Measurements from ENCODE around the gene JAZF1.
"Not testable (repeated sequence)": the region's sequence is repeated elsewhere in the genome, so short reads cannot be mapped to it uniquely, and the experiment has no call there.

JAZF1 gene

DNA sequence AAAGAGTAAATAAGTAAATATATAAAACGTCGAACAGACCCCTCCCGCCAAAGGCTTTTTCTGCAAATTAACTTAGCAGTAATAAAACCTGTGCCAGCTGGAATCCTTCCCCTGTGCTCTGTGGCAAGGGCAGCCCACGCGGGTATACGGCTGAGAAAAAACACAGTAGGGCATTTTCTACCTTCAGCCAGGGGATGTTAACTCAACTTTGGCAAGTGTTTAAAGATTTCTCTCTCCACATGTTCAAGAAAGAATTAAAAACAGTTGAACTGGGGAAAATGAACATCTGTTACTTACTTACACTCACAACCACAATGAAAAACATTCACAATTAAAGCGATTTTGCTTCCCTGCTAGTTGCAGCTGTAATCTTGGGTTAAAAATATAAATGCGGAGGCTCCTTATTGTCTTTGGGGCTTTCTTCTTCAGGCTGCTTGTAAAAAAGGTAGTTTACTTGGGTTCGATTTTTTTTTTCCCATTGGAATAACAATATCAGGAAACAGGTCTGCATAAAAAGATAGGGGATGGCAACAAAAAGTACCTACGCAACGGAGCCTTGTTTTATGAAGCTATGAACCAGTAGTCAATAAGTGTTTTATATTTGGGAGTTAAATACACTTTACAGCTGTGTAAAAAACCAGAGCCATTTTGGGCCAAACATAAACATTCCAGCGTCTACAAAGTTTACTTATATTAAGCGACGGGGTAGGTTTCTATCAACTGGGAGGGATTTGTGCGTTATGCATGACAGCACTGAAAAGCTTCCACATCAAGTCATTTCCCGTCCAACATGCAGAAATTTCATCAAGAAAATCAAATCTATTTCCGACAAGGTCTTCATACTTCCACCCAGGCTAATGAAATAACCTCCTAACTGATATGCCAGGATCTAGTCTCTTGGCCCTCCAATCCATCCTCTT, 308.0 kb downstream of the JAZF1 start:
- peak; percentile 37 for DNase-seq (ENCODE audit: low spot score)

DNA sequence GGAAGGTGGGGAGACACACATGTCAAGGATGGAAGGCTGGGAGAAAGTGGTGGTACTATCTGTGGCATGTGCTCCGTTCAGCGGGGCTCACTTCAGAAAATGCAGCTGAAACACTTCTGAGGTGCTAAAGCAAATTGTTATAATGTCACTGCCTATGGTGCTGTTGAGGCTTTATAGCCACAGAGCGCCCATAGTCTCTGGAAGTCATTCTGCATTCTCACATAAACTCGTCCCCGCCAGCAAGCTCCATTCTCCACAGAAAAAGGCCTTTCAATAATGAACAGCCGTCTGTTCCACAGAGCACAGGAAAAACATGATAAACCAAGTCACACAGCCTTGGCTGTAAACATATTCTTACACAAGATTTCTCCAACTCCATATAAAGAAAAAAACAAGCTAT, 308.7 kb downstream of the JAZF1 start:
- DNase-seq (ENCODE audit: low spot score) = no peak

DNA sequence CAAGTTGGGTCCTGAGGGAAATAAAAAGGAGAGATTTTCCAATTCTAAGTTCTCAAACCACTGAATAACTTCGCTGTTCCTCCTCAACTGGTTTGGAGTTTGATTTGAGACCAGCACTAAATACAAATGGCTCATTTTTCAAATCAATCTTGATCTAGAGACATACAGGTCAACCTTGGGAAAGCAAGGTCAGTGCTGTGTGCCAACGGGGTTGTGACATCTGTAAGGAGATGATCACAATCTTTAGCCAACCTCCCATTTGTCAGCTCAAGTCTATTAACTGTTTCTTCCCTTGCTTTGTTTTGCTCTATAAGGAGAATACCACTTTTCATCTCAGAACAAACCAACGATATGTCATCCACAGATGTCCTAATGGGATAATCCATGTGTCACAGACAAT, 309.5 kb downstream of the JAZF1 start:
- no peak for DNase-seq (ENCODE audit: low spot score)

DNA sequence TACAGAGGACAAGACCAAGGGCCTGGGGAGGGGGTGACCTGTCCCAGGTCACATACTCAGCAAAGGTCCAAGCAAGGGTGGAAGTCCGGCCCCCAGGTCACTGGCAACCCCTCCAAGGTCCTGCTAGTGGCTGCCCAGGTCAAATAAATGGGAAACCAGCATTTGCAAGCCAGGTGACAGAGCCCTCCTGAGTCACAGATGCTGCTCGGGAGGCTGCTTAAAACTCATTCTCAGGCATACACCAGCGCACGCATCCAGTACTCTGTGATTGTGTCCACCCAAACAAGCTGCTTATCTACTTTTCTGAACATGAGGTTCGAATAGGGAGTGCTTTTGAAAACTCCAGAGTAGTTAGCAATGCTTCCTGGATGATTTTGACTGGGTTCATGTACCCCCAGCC, 310.0 kb downstream of the JAZF1 start:
- no peak for DNase-seq (ENCODE audit: low spot score)

DNA sequence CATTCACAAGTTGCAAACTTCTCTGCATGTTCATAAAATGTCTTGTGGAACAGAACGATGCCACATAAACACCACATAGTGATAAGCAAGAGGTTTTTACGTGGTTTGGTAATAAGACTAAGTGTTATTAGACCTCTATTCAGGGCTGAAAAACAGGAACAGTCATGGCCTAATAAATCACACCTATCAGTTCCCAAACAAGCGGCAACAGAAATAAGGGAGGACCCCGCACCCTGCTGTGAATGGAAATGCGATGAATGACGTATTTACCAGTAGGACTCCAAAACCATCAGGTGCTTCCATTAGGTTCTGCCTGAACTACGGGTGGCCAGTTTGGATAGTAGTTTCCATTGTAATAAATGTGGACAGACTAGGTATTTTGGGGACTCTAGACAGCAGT, 311.5 kb downstream of the JAZF1 start:
- DNase-seq (ENCODE audit: low spot score) = no peak

DNA sequence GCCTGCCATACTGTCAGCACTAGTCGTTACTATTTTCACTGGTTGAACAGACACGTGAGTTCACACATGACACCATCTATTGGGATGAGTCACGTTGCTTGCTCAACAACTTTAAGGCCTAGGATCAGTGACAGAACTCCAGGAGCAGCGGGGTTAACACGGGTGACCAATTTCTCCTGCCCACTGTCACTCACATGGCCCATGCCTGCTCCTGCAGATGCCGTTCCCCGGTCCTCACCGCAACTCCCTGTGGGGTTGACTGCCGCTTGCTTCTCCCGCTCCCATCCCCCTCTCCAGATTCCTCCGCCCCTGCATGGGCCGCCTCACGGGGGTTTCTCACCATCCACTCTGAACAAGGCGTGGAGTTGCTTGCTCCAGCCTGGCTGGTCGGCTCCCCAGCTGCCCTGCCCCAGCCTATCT, 312.5 kb downstream of the JAZF1 start:
- DNase-seq (ENCODE audit: low spot score) = peak; percentile 72

DNA sequence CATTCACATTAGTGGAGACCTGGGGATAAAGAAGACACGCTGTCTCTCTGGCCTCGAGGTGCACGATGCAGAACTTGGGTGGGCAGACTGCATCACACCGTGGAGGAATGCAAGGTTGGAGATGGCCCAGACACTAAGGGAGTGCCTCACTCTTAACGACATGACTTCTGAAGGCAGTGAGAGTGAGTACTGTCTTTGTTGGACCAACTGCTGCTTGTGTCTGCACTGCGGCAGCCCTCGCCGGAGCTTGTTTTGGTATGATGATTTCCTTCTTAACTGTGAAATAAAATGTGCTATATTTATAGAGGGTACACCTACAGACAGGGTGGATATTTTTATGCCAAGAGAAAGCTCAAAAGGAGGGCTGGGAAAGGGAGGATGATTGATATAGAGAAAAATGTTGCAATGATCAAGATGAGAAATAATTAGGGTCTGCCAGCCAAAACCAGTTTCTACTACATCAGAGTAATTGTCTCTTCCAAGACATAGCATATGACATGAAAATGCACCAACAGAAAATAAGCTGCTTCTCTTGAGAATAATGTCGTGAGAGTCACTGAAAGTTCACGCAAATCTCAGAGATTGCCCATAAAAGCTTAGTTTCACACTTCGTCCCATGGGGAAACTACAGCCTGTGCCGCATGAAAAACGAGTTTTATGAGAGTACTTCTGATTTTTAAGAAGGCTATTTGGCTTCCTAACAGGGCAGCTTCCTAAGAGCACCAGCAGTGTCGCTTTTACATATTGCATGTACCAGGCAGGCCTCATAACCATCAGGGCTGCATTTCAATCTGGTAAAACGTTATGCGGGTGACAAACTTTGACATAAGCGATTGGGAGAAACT, 313.5 kb downstream of the JAZF1 start:
- no peak for DNase-seq (ENCODE audit: low spot score)

DNA sequence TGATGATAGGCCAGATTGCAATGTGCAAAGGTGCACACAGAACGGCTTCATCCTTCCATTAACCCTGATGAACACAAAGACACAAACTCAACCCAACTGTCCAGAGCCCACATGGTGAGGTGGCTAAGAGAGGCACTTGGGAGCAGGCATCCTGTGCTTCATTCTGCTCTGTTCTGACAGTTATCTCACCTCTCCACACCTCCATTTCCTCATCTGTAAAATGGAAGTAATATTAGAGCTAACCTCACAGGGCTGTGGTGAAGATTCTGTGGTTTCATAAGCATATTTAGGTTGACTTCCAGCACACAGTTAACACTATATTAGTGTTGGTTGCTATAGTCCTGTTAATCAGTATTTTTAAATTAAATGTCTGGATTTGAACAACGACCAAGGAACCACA, 314.3 kb downstream of the JAZF1 start:
- no peak for DNase-seq (ENCODE audit: low spot score)

DNA sequence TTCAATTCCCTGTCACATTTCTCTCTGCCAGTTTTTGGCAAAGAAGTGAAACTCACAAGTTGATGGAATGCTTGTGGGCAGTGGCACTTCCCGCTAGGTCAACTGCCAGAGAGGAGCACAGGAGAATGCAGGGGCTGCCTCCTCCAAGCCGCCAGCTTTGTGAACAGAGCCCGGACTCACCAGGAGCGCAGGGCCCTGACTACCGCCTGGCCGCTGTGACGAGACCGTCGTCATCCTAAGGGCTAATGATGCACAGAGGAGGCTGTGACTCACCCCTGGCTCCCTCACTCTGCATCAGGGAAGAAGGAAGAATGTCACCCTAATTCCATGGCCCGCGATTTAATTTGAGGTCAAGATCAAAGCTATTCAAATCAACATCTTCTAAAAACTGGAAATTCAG, 316.7 kb downstream of the JAZF1 start:
- DNase-seq (ENCODE audit: low spot score) = peak; percentile 88

DNA sequence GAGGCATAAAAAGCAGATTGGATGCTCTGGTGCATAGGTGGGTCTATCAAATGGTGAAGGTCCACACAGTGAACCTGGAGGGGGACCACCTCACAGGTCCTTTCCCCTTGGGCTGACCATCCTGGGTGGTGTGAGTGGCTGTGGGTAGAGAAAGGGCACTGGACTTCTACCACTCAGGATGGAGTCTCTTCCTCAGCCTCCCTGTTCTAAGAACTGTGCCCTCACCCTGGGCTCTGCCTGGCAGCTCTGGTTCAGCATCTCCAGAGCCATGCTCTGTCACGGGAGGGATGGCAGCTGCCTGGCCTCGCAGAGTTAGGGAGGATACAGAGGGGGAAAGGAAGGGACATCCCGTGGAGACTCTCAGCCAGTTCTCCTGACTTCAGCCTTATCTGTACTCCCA, 318.8 kb downstream of the JAZF1 start:
- DNase-seq (ENCODE audit: low spot score) = no peak

DNA sequence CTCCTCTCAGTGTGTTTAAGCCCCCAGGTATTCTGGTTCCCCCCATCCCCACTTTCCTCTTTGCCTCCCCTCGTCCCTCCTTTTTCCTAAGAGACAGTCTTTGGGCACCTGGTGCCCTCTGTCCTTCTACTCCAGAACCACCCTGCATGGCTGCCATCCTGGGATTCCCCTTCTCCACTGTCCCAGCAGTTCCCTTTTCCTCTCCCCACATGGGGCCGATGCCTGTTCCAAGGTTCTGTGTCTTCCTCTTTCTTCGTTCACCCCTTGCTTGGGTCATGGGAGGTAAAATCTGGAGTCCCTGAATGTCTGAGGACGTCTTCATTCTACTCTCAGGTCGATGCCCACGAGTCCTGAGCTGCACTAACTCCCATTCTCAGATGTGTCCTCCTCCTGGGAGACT, 319.8 kb downstream of the JAZF1 start:
- DNase-seq (ENCODE audit: low spot score) = no peak

DNA sequence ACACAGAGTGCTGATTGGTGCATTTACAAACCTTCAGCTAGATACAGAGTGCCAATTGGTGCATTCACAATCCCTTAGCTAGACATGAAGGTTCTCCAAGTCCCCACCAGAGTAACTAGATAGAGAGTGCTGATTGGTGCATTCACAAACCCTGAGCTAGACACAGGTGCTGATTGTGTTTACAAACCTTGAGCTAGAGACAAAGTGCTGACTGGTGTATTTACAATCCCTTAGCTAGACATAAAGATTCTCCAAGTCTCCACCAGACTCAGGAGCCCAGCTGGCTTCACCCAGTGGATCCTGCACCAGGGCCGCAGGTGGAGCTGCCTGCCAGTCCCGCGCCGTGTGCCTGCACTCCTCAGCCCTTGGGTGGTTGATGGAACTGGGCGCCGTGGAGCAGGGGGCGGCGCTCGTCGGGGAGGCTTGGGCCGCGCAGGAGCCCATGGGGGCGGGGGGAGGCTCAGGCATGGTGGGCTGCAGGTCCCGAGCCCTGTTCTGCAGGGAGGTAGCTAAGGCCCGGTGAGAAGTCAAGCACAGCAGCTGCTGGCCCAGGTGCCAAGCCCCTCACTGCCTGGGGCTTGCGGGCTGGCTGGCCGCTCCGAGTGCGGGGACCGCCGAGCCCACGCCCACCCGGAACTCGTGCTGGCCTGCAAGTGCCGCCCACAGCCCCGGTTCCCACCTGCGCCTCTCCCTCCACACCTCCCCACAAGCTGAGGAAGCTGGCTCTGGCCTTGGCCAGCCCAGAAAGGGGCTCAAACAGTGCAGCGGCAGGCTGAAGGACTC, 323.7 kb downstream of the JAZF1 start:
- not testable (repeated sequence) for DNase-seq (ENCODE audit: low spot score)

DNA sequence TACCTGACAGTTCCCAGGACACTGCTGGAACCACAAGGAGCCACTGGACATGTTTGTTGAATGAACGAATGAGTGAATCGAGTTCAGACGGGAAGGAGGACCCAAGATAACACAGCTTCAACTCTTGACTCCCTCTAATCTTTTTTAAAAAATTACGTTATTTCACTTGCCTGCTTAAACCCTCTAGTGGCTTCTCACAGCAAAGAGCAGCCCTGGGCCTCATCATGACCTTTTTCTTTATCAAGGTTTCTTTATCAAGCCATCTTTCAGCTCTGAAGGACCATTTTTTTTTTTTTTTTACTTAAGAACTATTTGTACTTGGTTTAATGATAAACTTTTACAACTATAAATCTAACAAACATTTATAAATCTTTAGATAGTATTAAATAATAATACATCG, 330.1 kb downstream of the JAZF1 start:
- no peak for DNase-seq (ENCODE audit: low spot score)

DNA sequence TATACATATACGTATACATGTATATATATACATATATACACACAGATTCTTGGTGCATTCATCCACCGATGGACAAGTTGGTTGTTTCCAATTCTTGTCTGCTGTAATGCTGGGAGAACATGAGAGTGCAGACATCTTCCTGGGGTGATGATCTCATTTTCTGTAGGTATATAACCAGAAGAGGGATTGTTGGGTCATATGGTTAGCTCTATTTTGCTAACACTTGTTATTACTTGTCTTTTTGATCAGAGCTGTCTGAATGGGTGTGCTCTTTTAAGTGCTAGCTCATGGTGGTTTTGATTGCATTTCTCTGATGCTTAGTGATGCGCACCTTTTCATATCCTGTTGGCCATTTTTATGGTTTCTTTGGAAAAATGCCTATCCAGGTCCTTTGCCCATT, 334.2 kb downstream of the JAZF1 start:
- DNase-seq (ENCODE audit: low spot score) = no peak

DNA sequence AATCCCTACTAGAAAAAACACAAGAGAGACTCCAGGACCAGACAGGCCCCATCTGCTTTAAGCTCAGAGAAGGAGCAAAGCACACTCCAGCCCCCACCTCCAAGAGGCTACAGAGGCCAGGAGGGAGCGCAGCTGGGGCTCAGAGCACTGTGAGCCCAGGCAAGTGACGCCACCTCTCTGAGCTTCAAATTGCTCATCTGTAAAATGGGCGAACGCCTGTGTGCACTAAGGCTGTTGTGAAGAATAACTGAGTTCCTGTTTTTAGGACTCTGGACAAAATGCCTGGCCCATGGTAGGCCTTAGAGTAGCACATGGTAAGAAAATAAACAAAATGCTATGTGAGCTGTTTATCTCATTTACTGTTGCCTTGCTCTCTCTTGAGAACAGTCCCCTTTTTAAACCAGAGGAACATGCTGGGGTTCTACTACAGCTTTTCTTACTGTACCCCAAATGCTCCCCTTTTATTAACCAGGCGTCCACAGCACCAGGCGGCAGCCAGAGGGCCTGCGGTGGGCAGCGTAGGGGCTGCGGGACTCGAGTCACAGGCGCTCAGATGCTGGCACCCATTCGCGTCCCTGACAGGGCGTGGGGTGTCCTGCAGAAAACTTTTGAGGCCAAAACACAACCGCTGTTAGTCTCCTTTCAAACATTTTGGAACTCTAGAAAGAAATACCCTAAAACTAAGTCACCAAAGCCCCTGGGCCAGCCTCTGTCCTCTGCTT, 336.9 kb downstream of the JAZF1 start:
- DNase-seq (ENCODE audit: low spot score) = no peak

DNA sequence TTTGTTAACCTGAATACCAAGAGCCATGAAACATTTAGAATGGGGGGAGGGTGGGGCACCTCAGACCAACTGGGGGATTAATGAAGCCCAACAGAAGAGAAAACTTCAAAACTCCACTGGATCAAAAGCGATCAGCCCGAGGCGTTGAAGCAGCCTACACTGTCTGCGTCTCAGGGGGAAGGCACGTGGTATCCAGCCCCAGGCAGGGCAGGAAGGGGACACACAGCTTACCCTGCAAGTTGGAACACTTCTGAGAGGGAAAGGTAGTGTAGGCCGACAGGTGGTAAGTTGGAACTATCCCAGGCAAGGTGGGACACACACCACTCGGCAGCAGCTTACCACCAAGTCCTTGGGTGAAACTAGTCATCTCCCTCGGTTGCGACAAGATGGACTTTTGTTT, 337.7 kb downstream of the JAZF1 start:
- DNase-seq (ENCODE audit: low spot score) = no peak

DNA sequence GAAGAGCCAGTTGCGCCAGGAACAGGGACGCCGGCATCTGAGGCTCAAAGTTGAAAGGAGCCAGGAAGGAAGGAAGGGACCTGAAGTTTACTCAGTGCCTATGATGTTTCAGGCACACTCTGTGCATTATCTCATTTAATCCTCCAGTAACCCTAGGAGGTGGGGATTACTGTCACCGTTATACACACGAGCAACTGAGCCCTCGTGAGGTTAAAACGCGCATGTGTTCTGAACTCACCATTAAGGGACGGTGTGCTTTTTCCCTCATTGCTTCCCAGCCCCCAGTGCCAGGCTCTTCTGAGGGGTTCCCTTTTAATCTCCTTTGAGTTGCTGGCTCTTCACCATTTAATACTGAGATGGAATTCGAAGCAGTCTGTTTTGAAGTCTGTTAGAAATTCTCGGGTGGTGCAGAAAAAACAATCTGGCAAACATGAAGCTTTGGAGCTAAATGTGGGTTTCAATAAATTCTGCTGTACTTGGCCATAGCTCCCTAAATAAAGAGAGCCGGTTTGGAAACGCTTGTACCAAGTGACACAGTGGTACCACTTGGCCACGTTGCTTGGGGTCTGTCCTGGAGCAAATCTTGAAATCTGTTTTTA, 338.4 kb downstream of the JAZF1 start:
- DNase-seq (ENCODE audit: low spot score) = no peak

DNA sequence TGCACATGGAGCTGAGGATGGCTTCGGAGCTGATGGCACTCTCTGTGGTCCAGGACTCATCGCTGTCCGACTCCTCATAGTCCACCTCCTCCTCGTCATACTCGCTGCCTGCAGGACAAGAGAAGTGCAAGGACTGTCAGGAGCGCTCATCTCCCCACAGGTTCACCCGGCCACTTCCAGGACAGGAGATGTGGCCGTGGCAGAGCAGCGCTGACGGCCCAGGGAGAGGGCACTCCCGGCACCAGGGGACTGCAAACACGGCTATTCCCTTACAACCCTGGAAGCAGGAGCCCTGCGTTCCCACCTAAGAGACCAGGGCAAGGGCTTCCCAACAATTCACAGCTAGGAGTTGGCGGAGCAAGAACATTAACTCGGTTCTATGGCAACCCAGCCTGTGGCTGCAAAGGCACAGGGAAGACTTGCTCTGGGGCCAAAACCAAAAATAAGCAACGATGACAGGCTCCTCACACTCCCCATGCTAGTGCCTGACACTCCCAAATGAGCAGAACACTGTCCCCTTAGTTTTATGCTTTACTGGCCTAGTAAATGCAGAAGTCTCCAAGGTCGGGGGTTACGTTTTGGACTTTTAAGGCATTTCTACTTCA, 339.7 kb downstream of the JAZF1 start:
- DNase-seq (ENCODE audit: low spot score) = no peak

DNA sequence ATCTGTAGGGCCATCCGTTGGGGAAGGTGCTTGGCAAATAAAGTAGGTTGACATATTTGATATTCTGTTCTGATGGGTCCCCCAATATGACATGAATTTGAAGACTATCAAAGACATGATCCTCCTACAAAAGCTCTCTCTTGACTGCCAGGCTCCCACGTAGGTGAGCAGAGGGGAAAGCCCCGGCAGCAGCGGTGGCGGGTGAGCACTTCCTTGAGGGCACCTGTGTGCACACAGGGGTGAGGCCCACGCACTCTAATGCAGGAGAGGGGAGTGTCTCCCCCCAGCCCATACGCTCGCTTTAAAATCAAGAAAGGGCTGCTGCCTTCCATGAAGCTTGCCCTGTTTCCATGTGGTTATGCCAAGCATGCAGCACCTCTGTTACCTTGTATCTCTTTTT, 340.3 kb downstream of the JAZF1 start:
- no peak for DNase-seq (ENCODE audit: low spot score)

DNA sequence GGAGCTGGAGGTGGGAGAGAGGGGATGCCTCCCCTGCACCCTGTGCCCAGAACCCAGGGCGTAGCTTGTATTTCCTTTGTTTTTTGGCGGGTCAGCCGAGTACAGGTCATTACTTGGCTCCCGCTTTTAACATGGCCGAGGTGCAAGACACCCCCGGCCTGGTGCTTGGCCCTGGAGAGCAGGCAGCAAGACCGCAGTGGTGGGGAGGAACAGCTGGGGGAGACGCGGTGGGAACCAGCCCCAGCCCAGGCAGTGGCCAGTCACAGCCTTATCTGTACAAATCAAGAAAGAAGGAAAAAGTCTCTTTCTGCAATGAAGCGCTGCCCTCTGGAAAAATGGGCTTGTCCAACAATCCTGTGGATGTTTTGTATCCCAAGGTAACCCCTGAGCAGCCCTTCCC, 341.5 kb downstream of the JAZF1 start:
- DNase-seq (ENCODE audit: low spot score) = no peak

DNA sequence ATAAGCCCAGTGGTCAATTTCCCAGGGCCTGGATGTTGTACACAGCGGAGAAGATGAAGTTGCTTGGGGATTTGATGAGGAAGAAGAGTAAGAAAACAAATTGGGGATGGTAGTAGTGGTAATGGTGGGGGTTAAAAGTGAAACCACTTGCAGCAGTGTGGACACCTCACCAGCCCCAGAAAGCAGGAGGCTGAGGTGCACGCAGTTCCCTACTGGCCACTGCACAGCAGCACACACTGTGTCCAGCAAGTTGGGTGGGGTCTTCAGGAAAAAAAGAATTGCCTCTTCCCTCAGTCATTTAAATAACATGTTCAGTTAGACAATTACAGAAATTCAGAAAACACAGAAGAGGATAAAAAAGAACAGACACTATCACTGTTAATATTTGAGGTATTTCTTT, 344.1 kb downstream of the JAZF1 start:
- DNase-seq (ENCODE audit: low spot score) = no peak

Measured in kidney tubule cell (primary cell).